Measurements from ENCODE around the gene C2CD4C.
A peak's percentile ranks its signal among the peaks of the same experiment; 100 is the strongest.

Gene C2CD4C

GRCh38 chr19:379796-380195 is 29.2 kb downstream of the C2CD4C start:
- DNase-seq: no peak

- no peak for DNase-seq
These were observed 30.2 kb downstream of the C2CD4C start for GRCh38 chr19:378706-379105.

GRCh38 chr19:377801-378581 is 31.0 kb downstream of the C2CD4C start:
- no peak for DNase-seq

DNA sequence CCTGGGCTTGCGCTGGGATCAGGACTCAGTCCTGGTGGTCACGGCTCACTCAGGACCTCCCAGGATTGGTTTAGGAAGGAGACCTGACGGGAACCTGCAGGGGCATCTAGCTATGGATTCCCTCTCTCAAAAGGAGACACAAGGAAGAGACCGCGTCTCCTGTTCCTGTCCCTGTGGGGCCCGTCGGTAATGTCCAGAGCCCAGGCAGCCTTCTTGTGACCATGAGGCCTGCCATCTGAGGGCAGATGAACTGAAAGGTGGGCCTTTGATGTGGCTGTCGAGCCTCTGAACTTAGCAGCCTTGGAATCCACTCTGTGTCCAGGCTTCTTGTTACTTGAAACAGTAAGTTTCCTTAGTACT is 32.9 kb downstream of the C2CD4C start:
- DNase-seq: no peak

GRCh38 chr19:375395-376110 is 33.4 kb downstream of the C2CD4C start:
- DNase-seq: no peak

- DNase-seq: no peak
These were observed 34.1 kb downstream of the C2CD4C start for GRCh38 chr19:374886-375235.

DNA sequence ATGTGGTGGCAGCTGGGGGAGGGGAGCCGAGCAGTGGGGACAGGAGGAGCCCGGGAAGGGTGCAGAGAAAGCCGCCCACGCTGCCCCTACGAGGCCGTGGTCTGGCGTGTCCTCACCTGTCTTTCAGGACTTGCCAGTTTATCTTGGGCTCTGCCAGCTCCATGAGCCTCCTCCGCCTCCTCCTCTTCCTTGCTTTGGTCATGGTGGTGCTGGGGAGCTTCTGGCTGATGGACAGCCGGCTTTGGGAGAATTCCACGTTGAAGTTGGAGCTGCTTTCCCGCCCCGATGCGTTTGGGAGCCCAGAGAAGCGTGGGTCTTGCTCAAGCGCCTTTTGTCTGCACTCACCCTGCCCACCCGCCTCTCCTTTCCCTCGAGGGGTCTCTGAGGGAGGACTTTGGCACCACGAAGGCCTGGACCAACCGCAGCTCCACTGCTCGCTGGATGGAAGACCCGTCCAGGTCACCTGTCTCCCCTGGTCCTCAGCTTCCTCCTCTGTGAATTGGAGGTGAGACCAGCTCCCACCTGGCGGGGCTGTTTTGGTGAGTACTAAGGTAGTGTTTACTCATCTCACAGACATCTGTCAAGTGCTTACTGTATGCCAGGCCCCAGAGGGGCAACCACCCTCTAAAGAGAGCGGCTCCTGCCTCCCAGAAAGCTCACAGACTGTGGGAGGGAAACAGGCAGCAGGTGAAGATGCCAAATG is 34.6 kb downstream of the C2CD4C start:
- DNase-seq: peak; percentile 7

- DNase-seq: no peak
These were observed 35.4 kb downstream of the C2CD4C start for GRCh38 chr19:373391-374182.

DNA sequence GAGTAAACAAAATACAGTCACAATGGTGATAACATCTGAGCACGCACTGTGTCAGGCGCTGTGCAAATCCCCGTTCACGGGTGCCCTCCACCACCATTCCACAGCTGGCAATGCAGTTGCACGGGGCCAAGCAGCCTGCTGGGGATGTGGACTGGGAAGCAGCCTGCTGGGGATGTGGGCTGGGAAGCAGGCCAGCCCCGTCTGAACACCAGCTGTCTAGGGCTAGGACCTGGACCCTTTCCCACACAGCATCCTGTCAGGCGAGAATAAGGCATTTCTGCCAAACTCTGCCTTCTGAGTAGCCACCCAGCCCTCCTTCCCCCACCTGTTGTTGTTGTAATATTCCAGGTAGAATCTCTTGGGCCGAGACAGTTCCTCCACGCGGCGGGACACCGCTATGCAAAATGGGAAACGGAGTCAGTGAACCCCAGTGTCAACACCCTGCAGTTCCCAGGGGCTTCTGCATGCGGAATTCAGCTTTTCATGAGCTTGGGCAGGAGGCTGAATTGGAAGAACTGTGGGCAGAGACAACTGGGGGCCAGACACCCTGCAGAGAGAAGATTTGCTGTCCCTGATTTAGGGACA is 36.5 kb downstream of the C2CD4C start:
- peak; percentile 82 for DNase-seq

GRCh38 chr19:371501-372168 is 37.3 kb downstream of the C2CD4C start:
- DNase-seq: peak; percentile 21

DNA sequence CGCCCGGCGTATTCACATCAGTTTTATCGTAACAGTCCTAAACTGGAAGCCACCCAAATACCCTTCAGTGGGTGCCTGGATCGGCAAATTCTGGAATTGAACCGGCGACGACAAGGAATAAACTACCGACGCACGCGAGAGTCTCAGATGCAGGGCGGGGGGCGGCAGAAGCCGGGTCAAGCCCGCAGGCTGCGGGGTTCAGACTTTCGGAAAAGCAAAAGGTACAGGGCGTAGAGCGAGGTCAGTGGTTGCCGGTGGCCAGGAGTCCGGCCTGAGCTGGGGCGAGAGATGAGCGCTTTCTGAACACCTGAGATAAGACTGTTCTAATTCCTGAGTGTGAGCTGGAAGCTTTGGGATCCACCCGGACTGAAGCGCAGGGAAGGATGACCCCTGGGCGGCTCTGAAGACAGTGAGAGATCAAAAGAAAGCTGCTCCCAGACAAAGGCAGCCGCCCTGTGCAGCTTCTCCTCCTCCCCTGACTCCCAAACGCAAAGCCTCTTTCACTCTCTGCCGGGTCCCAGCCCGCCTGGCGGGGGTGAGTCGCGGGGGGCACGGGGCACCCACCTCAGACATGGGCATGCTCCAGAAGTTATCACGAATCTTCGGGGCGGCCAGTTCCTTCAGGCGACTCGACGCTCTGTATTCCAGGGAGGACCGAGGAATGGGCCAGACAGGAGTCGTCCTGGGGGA is 38.2 kb downstream of the C2CD4C start:
- no peak for DNase-seq

DNA sequence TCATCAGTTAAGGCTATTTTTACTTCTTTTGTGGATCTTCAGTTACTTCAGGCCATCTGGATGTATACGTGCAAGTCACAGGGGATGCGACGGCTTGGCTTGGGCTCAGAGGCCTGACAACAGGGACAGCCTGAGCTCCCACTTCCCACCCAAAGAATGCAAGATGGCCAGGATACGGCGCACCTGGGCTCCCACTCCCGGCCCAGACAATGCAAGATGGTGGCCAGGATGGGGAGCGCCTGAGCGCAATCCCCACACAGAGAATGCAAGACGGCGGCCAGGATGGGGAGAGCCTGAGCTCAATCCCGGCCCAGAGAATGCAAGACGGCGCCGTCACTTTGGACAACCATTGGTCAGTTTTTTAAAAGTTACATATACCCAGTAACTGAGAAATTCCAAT is 39.1 kb downstream of the C2CD4C start:
- no peak for DNase-seq

DNA sequence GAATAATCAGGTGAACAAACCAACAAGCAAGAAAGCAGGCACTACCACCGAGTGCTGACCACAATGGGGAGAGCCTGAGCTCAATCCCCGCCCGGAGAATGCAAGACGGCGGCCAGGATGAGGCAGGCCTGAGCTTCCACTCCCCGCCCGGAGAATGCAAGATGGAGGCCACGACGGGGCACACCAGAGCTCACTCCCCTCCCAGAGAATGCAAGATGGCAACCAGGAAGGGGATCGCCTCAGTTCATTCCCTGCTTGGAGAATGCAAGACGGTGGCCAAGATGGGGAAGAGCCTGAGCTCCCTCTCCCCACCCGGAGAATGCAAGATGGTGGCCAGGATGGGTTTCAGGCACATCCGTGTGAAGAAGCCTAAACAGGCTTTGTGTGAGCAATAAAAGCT is 39.7 kb downstream of the C2CD4C start:
- no peak for DNase-seq

DNA sequence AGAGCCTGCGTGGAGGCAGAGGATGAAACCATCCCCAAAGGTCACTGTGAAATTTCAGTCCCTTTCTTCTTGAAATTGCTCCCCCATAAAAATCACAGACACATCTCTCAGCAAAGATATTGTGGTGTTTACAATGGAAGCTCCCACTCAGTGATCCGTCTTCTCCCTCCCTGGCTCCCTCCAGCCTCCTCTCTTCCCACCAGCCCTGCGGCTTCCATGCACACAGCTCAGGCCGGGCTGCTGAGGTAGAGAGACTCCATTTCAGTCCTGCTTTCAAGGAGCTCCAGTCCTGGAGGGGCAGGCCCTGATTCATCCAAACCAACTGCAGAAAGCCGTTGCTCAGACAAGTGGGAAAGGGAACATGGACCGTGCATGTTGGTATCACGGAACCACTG is 40.3 kb downstream of the C2CD4C start:
- no peak for DNase-seq

DNA sequence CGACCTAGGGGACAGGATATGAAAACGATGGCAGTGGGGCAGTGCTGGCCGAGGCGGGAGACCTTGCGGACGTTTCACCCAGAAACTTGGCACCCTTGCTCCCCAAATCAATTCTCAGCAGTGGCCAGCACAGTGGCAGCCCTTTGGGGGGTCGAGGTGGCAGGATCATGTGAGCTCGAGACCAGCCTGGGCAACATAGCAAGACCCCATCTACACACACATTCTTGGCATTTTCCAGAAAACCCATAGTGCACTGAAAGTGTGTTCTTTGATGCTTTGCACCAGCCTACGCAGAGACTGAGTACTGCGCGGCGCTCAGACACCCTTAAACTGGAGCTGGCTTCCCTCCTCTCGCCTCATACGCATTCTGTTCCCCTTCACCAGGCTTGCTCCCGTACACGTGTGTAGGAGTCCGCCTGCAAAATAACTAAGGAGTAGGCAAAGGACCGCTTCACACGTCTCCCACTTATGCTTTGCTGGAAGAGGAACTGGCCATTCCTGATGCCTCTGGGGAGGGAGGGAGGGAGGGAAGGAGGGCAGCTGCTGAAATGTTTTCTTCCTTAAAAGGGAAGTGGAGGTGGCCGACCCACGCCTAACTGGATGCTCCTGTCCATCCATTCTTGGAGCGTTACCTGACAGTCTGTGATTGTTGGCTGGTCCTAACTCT is 40.9 kb downstream of the C2CD4C start:
- no peak for DNase-seq

DNA sequence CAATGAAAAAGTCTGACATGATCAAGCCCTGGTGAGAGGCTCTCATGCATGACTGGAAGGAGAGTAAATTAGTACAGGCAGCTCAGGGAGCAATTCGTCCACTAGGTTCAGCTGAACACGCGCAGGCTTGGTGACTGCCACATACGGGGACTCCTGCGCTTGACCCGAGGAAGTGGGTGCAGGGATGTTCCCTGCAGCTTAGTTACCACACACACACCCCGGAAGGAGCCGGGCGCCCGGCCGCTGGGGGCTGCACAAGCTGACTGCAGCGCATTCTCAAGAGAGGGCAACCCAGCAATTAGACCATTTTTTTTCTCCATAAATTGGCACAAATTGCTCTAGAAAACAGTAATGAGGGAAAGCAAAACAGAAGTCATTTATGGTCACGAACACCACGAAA is 41.4 kb downstream of the C2CD4C start:
- DNase-seq: no peak

GRCh38 chr19:366951-367350 is 42.0 kb downstream of the C2CD4C start:
- no peak for DNase-seq

DNA sequence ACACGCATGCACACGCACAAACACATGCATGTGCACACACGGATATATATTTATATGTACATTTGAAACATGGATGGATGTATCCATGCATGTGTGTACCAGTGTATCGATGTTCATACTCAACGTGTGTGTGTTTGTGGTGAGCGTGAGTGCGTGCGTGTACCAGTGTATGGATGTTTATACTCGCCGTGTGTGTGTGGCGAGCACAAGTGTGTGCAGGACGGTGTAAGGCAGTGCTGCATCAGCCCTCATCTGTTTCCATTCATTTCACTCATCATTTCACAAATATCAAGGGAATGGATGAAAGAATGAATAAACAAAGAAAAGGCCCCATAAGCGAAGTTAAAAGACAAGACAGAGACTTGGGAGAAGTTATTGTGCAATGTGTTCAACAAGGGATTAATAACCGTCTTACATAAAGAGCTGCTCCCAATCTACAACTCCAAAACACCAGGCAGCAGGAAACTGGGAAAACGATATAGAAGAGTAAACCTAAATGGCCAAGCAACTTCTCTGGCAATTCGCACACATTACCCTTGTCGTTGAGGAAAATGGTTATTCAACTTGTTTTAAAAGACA is 42.7 kb downstream of the C2CD4C start:
- DNase-seq: no peak

DNA sequence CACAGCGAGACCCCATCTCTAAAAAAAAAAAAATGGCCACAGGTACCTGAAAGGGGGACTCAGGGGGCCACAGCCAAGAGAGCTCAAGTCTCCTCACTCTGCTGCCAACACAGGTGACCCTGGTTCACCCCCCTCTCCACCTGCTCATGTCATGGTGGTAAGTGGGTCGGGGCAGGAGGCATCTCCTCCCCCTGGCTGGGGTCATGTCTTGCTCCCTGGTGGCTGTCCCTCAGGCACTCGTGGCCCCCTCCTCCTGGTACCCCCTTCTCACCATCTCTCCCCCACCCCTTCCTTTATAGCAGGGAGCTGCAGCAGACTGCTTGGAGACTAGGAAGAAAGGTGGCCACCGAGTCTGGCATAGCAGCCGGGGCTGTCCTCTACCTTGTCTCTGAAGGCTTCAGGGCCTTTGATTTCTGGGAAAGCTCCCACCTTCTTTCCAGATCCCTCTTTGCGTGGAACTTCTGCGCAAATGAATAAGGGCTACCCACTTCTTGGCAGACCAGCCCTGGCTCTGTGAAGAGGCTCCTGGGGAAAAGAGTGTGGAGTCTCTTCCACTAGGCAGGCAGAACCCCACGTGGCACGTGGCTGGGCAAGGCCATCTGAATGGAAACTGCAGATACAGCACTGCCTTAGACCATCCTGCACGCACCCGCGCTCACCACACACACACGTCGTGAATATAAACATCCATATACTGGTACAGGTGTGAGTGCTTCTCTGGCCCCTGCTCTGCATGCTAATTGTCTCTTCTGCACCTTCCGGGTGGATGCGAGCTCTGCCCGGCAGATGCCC is 44.3 kb downstream of the C2CD4C start:
- DNase-seq: no peak

GRCh38 chr19:362683-363082 is 46.3 kb downstream of the C2CD4C start:
- no peak for DNase-seq

All from NCI-H1694 (cell line).